K562 (cell line): ENCODE results near the gene ALG12. TPM values are rescaled to one million over a fixed set of nuclear protein-coding genes. Genes with fewer than 3 reads are reported as not detected.
A peak's percentile ranks its signal among the peaks of the same experiment; 100 is the strongest.

Source experiments
- ATAC-seq: fragments of 200-7000 bp; cut with Tn5 transposase; 3 replicates; pipeline ENCODE4 v1.9.1; 2020; ENCODE audit warnings: moderate library complexity
- BruUV-seq: library from RNA; stranded (reverse); fragments of 400-500 nt; replicated peaks from 2 replicates; lab custom pipeline; 2021; lab: Mats Ljungman, UMichigan
- CTCF ChIA-PET: fragments of 300-600 bp; formaldehyde crosslinking; extraction: SDS; loops from one replicate; lab custom pipeline; 2021; ENCODE audit warnings: low intra/inter-chr PET ratio; lab: Yijun Ruan, JAX
- POLR2A ChIA-PET: fragments of 300-600, 350-650 bp; sonication (Branson Sonifier 250); formaldehyde crosslinking; extraction: SDS; loops from one replicate; lab custom pipeline; 2021; ENCODE audit warnings: antibody characterized with exemption, inconsistent platforms; lab: Yijun Ruan, JAX
- DNase-seq, 4 experiments: peaks; one replicate each; pipeline versions ENCODE4 v3.0.0 to v3.0.0-alpha.2; 2011 to 2018; ENCODE audit warnings: low spot score in 3 of 4, mixed read lengths in 3 of 4; ENCODE audit errors: extremely low read depth in 1 of 4
- FAIRE-seq: peaks from 2 replicates; lab custom pipeline; 2011; peaks lifted over from hg19 to GRCh38; lab: Jason Lieb, UNC
- H2AFZ ChIP-seq: 2 replicates; pipeline ENCODE4 v1.6.0; 2011; ENCODE audit warnings: low read depth, low read length, control low read depth, inconsistent platforms
- H3K27ac ChIP-seq: fragments of 200-600 bp; 3 replicates; pipeline ENCODE4 v1.8.0; 2011; ENCODE audit warnings: low read depth, mild to moderate bottlenecking, control low read depth, inconsistent platforms, low read length, moderate library complexity, mixed read lengths; ENCODE audit errors: extremely low read depth
- H3K27me3 ChIP-seq, 2 experiments: fragments of 300-600 bp in 1 of 2; 2 replicates in 1 of 2; 3 replicates in 1 of 2; pipeline versions ENCODE4 v1.6.0 to v1.8.0; 2011; ENCODE audit warnings: inconsistent platforms in 2 of 2, low read length in 2 of 2, mild to moderate bottlenecking in 1 of 2, mixed read lengths in 1 of 2, moderate library complexity in 1 of 2; ENCODE audit not compliant: control insufficient read depth in 2 of 2, insufficient read depth in 2 of 2
- H3K36me3 ChIP-seq: fragments of 300-600 bp; 3 replicates; pipeline ENCODE4 v1.8.0; 2011; ENCODE audit warnings: mild to moderate bottlenecking, low read length, inconsistent platforms; ENCODE audit not compliant: control insufficient read depth, insufficient read depth
- H3K4me1 ChIP-seq, 2 experiments: fragments of 200-600 bp in 1 of 2; replicated peaks in 1 of 2; 2 replicates in 1 of 2; 3 replicates in 1 of 2; pipeline versions ENCODE4 v1.5.1 to v1.8.0; 2011; ENCODE audit warnings: inconsistent platforms in 2 of 2, low read length in 2 of 2, mild to moderate bottlenecking in 1 of 2, mixed read lengths in 1 of 2, moderate library complexity in 1 of 2; ENCODE audit not compliant: control insufficient read depth in 2 of 2, insufficient read depth in 2 of 2
- H3K4me2 ChIP-seq: 2 replicates; pipeline ENCODE4 v1.6.1; 2011; ENCODE audit warnings: low read length, control low read depth, inconsistent platforms, mixed read lengths; ENCODE audit not compliant: insufficient read depth
- H3K4me3 ChIP-seq: fragments of 200-600 bp; sonication (generic), shearing (Covaris generic); 2 replicates; pipeline ENCODE4 v1.5.1; 2016; ENCODE audit warnings: control low read depth, inconsistent platforms
- H3K79me2 ChIP-seq: fragments of 200-600 bp; 3 replicates; pipeline ENCODE4 v1.8.0; 2011; ENCODE audit warnings: low read length, inconsistent platforms; ENCODE audit not compliant: control insufficient read depth, insufficient read depth
- H3K9ac ChIP-seq, 2 experiments: 2 replicates each; pipeline versions ENCODE4 v1.6.0 to v1.6.1; 2011; ENCODE audit warnings: low read depth in 2 of 2, low read length in 2 of 2, control low read depth in 1 of 2, inconsistent platforms in 1 of 2, mild to moderate bottlenecking in 1 of 2, mixed read lengths in 1 of 2; ENCODE audit not compliant: insufficient read depth in 1 of 2
- H3K9me1 ChIP-seq: one replicate; pipeline ENCODE4 v1.6.0; 2011; ENCODE audit warnings: inconsistent platforms, mild to moderate bottlenecking, low read length, moderate library complexity; ENCODE audit not compliant: control insufficient read depth, insufficient read depth
- H3K9me3 ChIP-seq: replicated peaks from 2 replicates; pipeline ENCODE4 v1.5.1; 2011; ENCODE audit warnings: low read depth, low read length, inconsistent platforms; ENCODE audit not compliant: control insufficient read depth, insufficient read depth
- H4K20me1 ChIP-seq: replicated peaks from 2 replicates; pipeline ENCODE4 v1.6.1; 2011; ENCODE audit warnings: low read length, inconsistent platforms, mixed read lengths; ENCODE audit not compliant: control insufficient read depth, insufficient read depth
- ELF2 ChIP-seq: fragments of 250-450 bp; sonication (Bioruptor Pico); IDR thresholded peaks from 2 replicates; pipeline ENCODE4 v1.5.0; 2021; ENCODE audit warnings: mild to moderate bottlenecking
- FOXJ3 ChIP-seq: sonication (generic); formaldehyde crosslinking; IDR thresholded peaks from 2 replicates; pipeline ENCODE4 v1.4.0; 2020; ENCODE audit warnings: mild to moderate bottlenecking, missing genetic modification reagents
- GTF2E2 ChIP-seq: fragments of 200-800 bp; sonication (Bioruptor generic); IDR thresholded peaks from 2 replicates; pipeline ENCODE4 v1.6.1; 2016; ENCODE audit warnings: missing genetic modification characterization, missing compliant biosample characterization
- KDM2B ChIP-seq: fragments of 250-450 bp; sonication (Bioruptor Pico); IDR thresholded peaks from 2 replicates; pipeline ENCODE4 v1.8.0; 2021; ENCODE audit warnings: mild to moderate bottlenecking, moderate library complexity
- MEIS2 ChIP-seq: fragments of 450-650 bp; IDR thresholded peaks from 2 replicates; pipeline ENCODE4 v1.6.1; 2014; ENCODE audit warnings: mild to moderate bottlenecking; ENCODE audit not compliant: partially characterized antibody
- MTA1 ChIP-seq: fragments of 450-650 bp; IDR thresholded peaks from 2 replicates; pipeline ENCODE4 v1.6.1; 2017; ENCODE audit warnings: borderline replicate concordance
- SMARCB1 ChIP-seq: IDR thresholded peaks from 2 replicates; pipeline ENCODE4 v1.6.1; 2011; ENCODE audit warnings: improper control_type of control experiment, low read depth; ENCODE audit not compliant: insufficient read length
- SRF ChIP-seq, 2 experiments: fragments of 250-450, 450-650 bp in 1 of 2; sonication (Bioruptor Pico) in 1 of 2; sonication (generic) in 1 of 2; formaldehyde crosslinking; IDR thresholded peaks; 2 replicates each; pipeline versions ENCODE4 v1.5.0 to v1.5.1; 2020 to 2022; ENCODE audit warnings: mild to moderate bottlenecking in 1 of 2, missing genetic modification reagents in 1 of 2
- ZNF57 ChIP-seq: fragments of 450-650 bp; formaldehyde crosslinking; IDR thresholded peaks from 2 replicates; pipeline ENCODE4 v1.4.0; 2020; ENCODE audit warnings: mild to moderate bottlenecking, moderate library complexity
- WGBS: fragments of 100-300 bp; shearing (Covaris generic); methylation state at CpG from one replicate; pipeline ENCODE4 v1.1.6; 2016; ENCODE audit warnings: low coverage, mixed read lengths; ENCODE audit not compliant: insufficient coverage; ENCODE audit errors: missing lambda C conversion rate; 5-methylcytosine and 5-hydroxymethylcytosine counted together
- in situ Hi-C: fragments of 300-500 bp; cut with MboI; formaldehyde crosslinking; loops from 4 replicates; pipeline ENCODE4 v1.15.0; 2018; ENCODE audit warnings: inconsistent platforms, mixed read lengths
- intact Hi-C: fragments of 100-400 bp; cut with micrococcal nuclease; formaldehyde crosslinking; loops from 2 replicates; pipeline ENCODE4 v1.14.2; 2022
- polyA plus RNA-seq, 8 experiments: library from polyadenylated mRNA; depleted of rRNA in 4 of 8; stranded (reverse) in 5 of 8; unstranded in 3 of 8; fragments of >200 nt; fragmentation: Nextera tagmentation in 2 of 8; fragmentation: Illumina TruSeq in 1 of 8; extraction: Ambion mirVana in 2 of 8; extraction: Trizol in 1 of 8; gene quantifications; 2 replicates each; pipeline versions ENCODE4 v1.2.1 to v1.2.3, GENCODE V29; 2011 to 2014; ENCODE audit warnings: inconsistent platforms in 1 of 8, missing spikeins in 1 of 8
- total RNA-seq, 7 experiments: library from RNA; depleted of rRNA in 6 of 7; stranded (reverse); fragments of >200 nt in 6 of 7; fragmentation: Illumina TruSeq in 2 of 7; extraction: Trizol in 2 of 7; gene quantifications; 2 replicates each; pipeline versions ENCODE4 v1.2.1 to v1.2.3, GENCODE V29; 2011 to 2021; ENCODE audit warnings: low replicate concordance in 1 of 7

The ALG12 gene
- total and polyA plus RNA-seq, 9 of the 15 experiments (the other 6 are each of a cell fraction or from before 2014, with no cell fraction given): 0.20 to 8.5 (median 3.4) TPM

DNA sequence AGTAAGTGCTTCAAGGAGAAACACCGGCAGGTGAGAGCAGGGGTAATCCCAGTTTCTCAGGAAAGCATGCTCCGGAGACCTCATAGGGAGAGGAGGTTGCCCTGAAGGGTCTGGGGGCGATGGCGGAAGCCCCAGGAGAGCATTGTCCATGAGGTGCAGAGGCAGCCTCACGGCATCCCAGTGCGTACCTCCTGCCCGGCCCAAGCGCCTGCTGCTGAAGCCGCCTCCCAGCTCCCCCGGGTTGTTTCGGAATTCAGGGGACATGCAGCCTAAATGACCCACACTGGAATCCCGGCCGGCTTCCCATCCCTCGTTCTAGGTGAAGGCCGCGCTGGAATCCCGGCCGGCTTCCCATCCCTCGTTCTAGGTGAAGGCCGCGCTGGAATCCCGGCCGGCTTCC, 61.9 kb downstream of the ALG12 start:
- peaks cover 65% of the 10 kb centered on the region for H3K79me2 ChIP-seq
- ChIA-PET POLR2A (interaction anchor here (1.0 to 2.2 kb wide), 3 partner anchors 13 to 49 kb away, joined by 3 to 6 read pairs (median 4); no protein-coding TSS in a partner anchor), CTCF (no interaction called here)
- 85% methylated on average over 11 of the region's 23 CpGs for whole genome bisulfite sequencing
- ATAC-seq: no peak
- H3K9me1 ChIP-seq: peaks cover 4% of the 10 kb centered on the region
- peaks cover 11 to 41% of the 10 kb centered on the region in 2 experiments; a peak in 4 of 5 replicates for H3K4me1 ChIP-seq
- FAIRE-seq: no peak
- BruUV-seq: no TSS peak
- peak overlapping the region in 1 of 2 experiments; percentile 68; a peak in 2 of 4 replicates for H3K9ac ChIP-seq
- H3K36me3 ChIP-seq: peaks cover 17% of the 10 kb centered on the region; the same call in 2 of the 3 replicates
- no peaks in the 10 kb centered on the region for H3K9me3 ChIP-seq
- in situ Hi-C loops: no loop called here
- intact Hi-C loops: no loop called here
- H4K20me1 ChIP-seq: peaks cover 13% of the 10 kb centered on the region
- H2AFZ ChIP-seq: no peak overlapping the region
- TF ChIP-seq ELF2 (CRISPR knock-in tag) (no peak), SRF (CRISPR knock-in tag; IDR thresholded peaks at IDR 0.05) (no peak), ZNF57 (no peak), FOXJ3 (no peak), SMARCB1 (no peak), MTA1 (no peak), GTF2E2 (tag) (no peak), KDM2B (CRISPR knock-in tag) (no peak), MEIS2 (no peak)
- no peak overlapping the region for H3K4me3 ChIP-seq
- H3K27ac ChIP-seq: no peak overlapping the region
- no peak overlapping the region for H3K4me2 ChIP-seq
- DNase-seq: no peak
- no peaks in the 10 kb centered on the region for H3K27me3 ChIP-seq
